ENCODE measurements around the gene CLEC3B.

The CLEC3B gene

DNA sequence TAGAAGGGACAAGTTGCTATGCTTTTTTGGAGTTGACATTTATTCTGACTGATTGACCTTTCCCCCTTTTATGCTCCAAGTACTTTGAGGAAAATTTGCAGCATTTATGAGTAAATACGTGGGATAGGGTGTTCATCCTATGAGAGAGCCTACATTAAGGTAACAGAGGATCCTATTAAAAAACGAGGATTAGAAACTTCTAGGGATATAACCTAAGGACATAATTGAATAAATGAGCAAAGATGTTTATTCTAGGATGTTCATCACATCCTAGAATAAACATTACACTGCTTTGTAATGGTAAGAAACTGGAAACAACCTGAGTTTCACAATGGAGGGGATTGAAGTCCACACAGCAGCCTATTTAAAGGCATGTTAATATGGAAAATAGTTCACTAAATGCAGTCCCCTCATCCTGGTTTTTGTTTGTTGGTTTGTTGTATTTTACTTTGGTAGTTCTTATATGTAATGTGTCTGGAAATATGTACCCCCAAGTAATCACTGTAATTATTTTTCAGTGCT lies 23.9 kb upstream of the CLEC3B start:
- H2AFZ ChIP-seq (ENCODE audit: low read depth, low read length, severe bottlenecking) = no peak overlapping the region
- H3K4me2 ChIP-seq (ENCODE audit: low read depth, low read length, poor library complexity, severe bottlenecking) = no peak overlapping the region
- H3K9me3 ChIP-seq (ENCODE audit: insufficient read depth, low read length) = no peaks in the 10 kb centered on the region
- no peaks in the 10 kb centered on the region for H3F3A ChIP-seq (ENCODE audit: insufficient read depth)
- H3K79me2 ChIP-seq (ENCODE audit: insufficient read depth, low read length) = 0 out of 2 replicates have a peak, but pooled peaks cover 3% of the 10 kb centered on the region
- H3K9me2 ChIP-seq (replicated peaks; ENCODE audit: insufficient read depth, low read length) = no peaks in the 10 kb centered on the region
- no peak overlapping the region for H3K9ac ChIP-seq (ENCODE audit: low read length)
- TF ChIP-seq, protein P1, sequence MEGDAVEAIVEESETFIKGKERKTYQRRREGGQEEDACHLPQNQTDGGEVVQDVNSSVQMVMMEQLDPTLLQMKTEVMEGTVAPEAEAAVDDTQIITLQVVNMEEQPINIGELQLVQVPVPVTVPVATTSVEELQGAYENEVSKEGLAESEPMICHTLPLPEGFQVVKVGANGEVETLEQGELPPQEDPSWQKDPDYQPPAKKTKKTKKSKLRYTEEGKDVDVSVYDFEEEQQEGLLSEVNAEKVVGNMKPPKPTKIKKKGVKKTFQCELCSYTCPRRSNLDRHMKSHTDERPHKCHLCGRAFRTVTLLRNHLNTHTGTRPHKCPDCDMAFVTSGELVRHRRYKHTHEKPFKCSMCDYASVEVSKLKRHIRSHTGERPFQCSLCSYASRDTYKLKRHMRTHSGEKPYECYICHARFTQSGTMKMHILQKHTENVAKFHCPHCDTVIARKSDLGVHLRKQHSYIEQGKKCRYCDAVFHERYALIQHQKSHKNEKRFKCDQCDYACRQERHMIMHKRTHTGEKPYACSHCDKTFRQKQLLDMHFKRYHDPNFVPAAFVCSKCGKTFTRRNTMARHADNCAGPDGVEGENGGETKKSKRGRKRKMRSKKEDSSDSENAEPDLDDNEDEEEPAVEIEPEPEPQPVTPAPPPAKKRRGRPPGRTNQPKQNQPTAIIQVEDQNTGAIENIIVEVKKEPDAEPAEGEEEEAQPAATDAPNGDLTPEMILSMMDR (IDR thresholded peaks at IDR 0.05; ENCODE audit: insufficient read depth, low read length, poor library complexity, severe bottlenecking) = no peak
- no peak for TF ChIP-seq EZH2phosphoT487 (conservative IDR thresholded peaks at IDR 0.05; ENCODE audit: low read length)
- H3K36me3 ChIP-seq (ENCODE audit: low read length) = peaks cover 25% of the 10 kb centered on the region; the same call in 1 of the 2 replicates
- H3K4me3 ChIP-seq (ENCODE audit: insufficient read depth, low read length, poor library complexity, severe bottlenecking) = no peak overlapping the region
- H3K27ac ChIP-seq (ENCODE audit: low read depth, low read length) = no peak overlapping the region
- no peaks in the 10 kb centered on the region for H4K20me1 ChIP-seq (ENCODE audit: low read depth, low read length)
- H3K27me3 ChIP-seq (ENCODE audit: low read length) = no peaks in the 10 kb centered on the region

DNA sequence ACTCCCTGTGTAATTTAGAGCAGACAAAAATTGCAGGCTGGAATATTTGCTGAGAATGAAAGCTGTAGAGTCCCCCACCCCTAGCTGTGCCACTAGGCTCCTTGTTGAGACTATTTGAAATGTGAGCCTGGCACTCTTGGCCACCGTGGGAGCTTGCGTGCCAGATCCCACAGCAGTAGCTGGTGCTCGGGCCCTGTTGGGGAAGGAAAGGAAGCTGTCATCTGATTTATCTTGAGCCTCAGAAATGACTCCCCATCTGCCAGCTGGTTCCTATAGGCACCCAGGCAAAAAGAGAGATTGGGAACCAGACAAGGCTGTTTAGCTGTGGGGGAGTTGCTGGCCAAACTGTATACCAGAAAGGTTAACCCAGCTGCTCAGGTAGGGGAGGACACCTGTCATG lies 23.4 kb upstream of the CLEC3B start:
- Histone ChIP-seq H3K9ac (ENCODE audit: low read length) (no peak overlapping the region), H3F3A (ENCODE audit: insufficient read depth) (no peaks in the 10 kb centered on the region), H4K20me1 (ENCODE audit: low read depth, low read length) (no peaks in the 10 kb centered on the region), H3K4me2 (ENCODE audit: low read depth, low read length, poor library complexity, severe bottlenecking) (no peak overlapping the region), H2AFZ (ENCODE audit: low read depth, low read length, severe bottlenecking) (no peak overlapping the region), H3K9me3 (ENCODE audit: insufficient read depth, low read length) (no peaks in the 10 kb centered on the region), H3K79me2 (ENCODE audit: insufficient read depth, low read length) (0 out of 2 replicates have a peak, but pooled peaks cover 3% of the 10 kb centered on the region), H3K27ac (ENCODE audit: low read depth, low read length) (no peak overlapping the region), H3K36me3 (ENCODE audit: low read length) (peaks cover 20% of the 10 kb centered on the region; the same call in 1 of the 2 replicates), H3K27me3 (ENCODE audit: low read length) (no peaks in the 10 kb centered on the region), H3K9me2 (replicated peaks; ENCODE audit: insufficient read depth, low read length) (no peaks in the 10 kb centered on the region), H3K4me3 (ENCODE audit: insufficient read depth, low read length, poor library complexity, severe bottlenecking) (no peak overlapping the region)
- TF ChIP-seq EZH2phosphoT487 (conservative IDR thresholded peaks at IDR 0.05; ENCODE audit: low read length) = no peak
- TF ChIP-seq, protein P1 (IDR thresholded peaks at IDR 0.05; ENCODE audit: insufficient read depth, low read length, poor library complexity, severe bottlenecking) = no peak

DNA sequence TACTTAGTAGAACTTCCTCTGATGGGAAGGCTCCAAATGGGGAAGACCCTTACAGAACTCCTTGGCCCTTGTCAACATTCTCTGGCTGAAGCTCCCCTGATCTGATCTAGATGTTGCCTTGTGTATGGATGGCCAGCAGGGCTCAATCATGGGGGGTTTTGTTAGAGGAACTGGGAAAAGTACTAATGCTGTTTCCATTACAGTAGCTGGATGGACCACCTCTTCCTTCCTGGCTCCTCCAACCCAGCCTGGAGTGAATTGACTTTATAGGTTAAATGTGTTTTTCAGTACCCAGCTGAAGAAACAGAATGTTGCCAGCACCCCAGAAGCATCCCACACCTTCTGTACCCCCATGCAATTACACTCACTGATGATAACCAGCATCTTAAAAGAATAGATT lies 22.7 kb upstream of the CLEC3B start:
- H3K9me2 ChIP-seq (replicated peaks; ENCODE audit: insufficient read depth, low read length) = no peaks in the 10 kb centered on the region
- no peak overlapping the region for H3K27ac ChIP-seq (ENCODE audit: low read depth, low read length)
- no peak overlapping the region for H2AFZ ChIP-seq (ENCODE audit: low read depth, low read length, severe bottlenecking)
- no peak overlapping the region for H3K9ac ChIP-seq (ENCODE audit: low read length)
- H3F3A ChIP-seq (ENCODE audit: insufficient read depth) = no peaks in the 10 kb centered on the region
- 0 out of 2 replicates have a peak, but pooled peaks cover 3% of the 10 kb centered on the region for H3K79me2 ChIP-seq (ENCODE audit: insufficient read depth, low read length)
- H3K4me3 ChIP-seq (ENCODE audit: insufficient read depth, low read length, poor library complexity, severe bottlenecking) = no peak overlapping the region
- no peaks in the 10 kb centered on the region for H4K20me1 ChIP-seq (ENCODE audit: low read depth, low read length)
- TF ChIP-seq EZH2phosphoT487 (conservative IDR thresholded peaks at IDR 0.05; ENCODE audit: low read length) = no peak
- TF ChIP-seq, protein P1 (IDR thresholded peaks at IDR 0.05; ENCODE audit: insufficient read depth, low read length, poor library complexity, severe bottlenecking) = no peak
- H3K27me3 ChIP-seq (ENCODE audit: low read length) = no peaks in the 10 kb centered on the region
- H3K36me3 ChIP-seq (ENCODE audit: low read length) = peaks cover 20% of the 10 kb centered on the region; the same call in 1 of the 2 replicates
- no peaks in the 10 kb centered on the region for H3K9me3 ChIP-seq (ENCODE audit: insufficient read depth, low read length)
- no peak overlapping the region for H3K4me2 ChIP-seq (ENCODE audit: low read depth, low read length, poor library complexity, severe bottlenecking)

All from SU-DHL-6 (cell line).